ENCODE data around the gene RHOC.

The RHOC gene

GRCh38 chr1:112697781-112698201, 9.1 kb downstream of the RHOC start:
- no peaks in the 10 kb centered on the region for H3K36me3 ChIP-seq (ENCODE audit: low read length)
- H4K20me1 ChIP-seq (ENCODE audit: low read depth, low read length) = no peaks in the 10 kb centered on the region
- H3K9me2 ChIP-seq (replicated peaks; ENCODE audit: insufficient read depth, low read length) = no peaks in the 10 kb centered on the region
- H3K4me2 ChIP-seq (ENCODE audit: low read depth, low read length, poor library complexity, severe bottlenecking) = no peak overlapping the region
- no peaks in the 10 kb centered on the region for H3K27me3 ChIP-seq (ENCODE audit: low read length)
- no peaks in the 10 kb centered on the region for H3K9me3 ChIP-seq (ENCODE audit: insufficient read depth, low read length)
- H3K79me2 ChIP-seq (ENCODE audit: insufficient read depth, low read length) = no peaks in the 10 kb centered on the region
- no peak overlapping the region for H3K27ac ChIP-seq (ENCODE audit: low read depth, low read length)
- no peak overlapping the region for H3K4me3 ChIP-seq (ENCODE audit: insufficient read depth, low read length, poor library complexity, severe bottlenecking)
- TF ChIP-seq CTCF (IDR thresholded peaks at IDR 0.05; ENCODE audit: insufficient read depth, low read length, poor library complexity, severe bottlenecking) (no peak), EZH2phosphoT487 (conservative IDR thresholded peaks at IDR 0.05; ENCODE audit: low read length) (no peak)
- no peak overlapping the region for H3K9ac ChIP-seq (ENCODE audit: low read length)
- no peaks in the 10 kb centered on the region for H3F3A ChIP-seq (ENCODE audit: insufficient read depth)
- no peak overlapping the region for H2AFZ ChIP-seq (ENCODE audit: low read depth, low read length, severe bottlenecking)

GRCh38 chr1:112696578-112697314, 10.2 kb downstream of the RHOC start:
- Histone ChIP-seq H3K79me2 (ENCODE audit: insufficient read depth, low read length) (no peaks in the 10 kb centered on the region), H3K27me3 (ENCODE audit: low read length) (no peaks in the 10 kb centered on the region), H3K36me3 (ENCODE audit: low read length) (no peaks in the 10 kb centered on the region), H3F3A (ENCODE audit: insufficient read depth) (no peaks in the 10 kb centered on the region), H3K9ac (ENCODE audit: low read length) (no peak overlapping the region), H3K27ac (ENCODE audit: low read depth, low read length) (no peak overlapping the region), H2AFZ (ENCODE audit: low read depth, low read length, severe bottlenecking) (no peak overlapping the region), H3K9me3 (ENCODE audit: insufficient read depth, low read length) (no peaks in the 10 kb centered on the region), H3K9me2 (replicated peaks; ENCODE audit: insufficient read depth, low read length) (no peaks in the 10 kb centered on the region), H4K20me1 (ENCODE audit: low read depth, low read length) (no peaks in the 10 kb centered on the region), H3K4me2 (ENCODE audit: low read depth, low read length, poor library complexity, severe bottlenecking) (no peak overlapping the region), H3K4me3 (ENCODE audit: insufficient read depth, low read length, poor library complexity, severe bottlenecking) (no peak overlapping the region)
- TF ChIP-seq CTCF (IDR thresholded peaks at IDR 0.05; ENCODE audit: insufficient read depth, low read length, poor library complexity, severe bottlenecking) = no peak
- no peak for TF ChIP-seq EZH2phosphoT487 (conservative IDR thresholded peaks at IDR 0.05; ENCODE audit: low read length)

GRCh38 chr1:112695276-112695675, 11.7 kb downstream of the RHOC start:
- Histone ChIP-seq H4K20me1 (ENCODE audit: low read depth, low read length) (no peaks in the 10 kb centered on the region), H3K9me3 (ENCODE audit: insufficient read depth, low read length) (no peaks in the 10 kb centered on the region), H3K4me2 (ENCODE audit: low read depth, low read length, poor library complexity, severe bottlenecking) (no peak overlapping the region), H3K27ac (ENCODE audit: low read depth, low read length) (no peak overlapping the region), H3K79me2 (ENCODE audit: insufficient read depth, low read length) (no peaks in the 10 kb centered on the region), H3F3A (ENCODE audit: insufficient read depth) (no peaks in the 10 kb centered on the region), H2AFZ (ENCODE audit: low read depth, low read length, severe bottlenecking) (no peak overlapping the region), H3K4me3 (ENCODE audit: insufficient read depth, low read length, poor library complexity, severe bottlenecking) (no peak overlapping the region), H3K9me2 (replicated peaks; ENCODE audit: insufficient read depth, low read length) (no peaks in the 10 kb centered on the region), H3K36me3 (ENCODE audit: low read length) (no peaks in the 10 kb centered on the region), H3K9ac (ENCODE audit: low read length) (no peak overlapping the region), H3K27me3 (ENCODE audit: low read length) (no peaks in the 10 kb centered on the region)
- TF ChIP-seq EZH2phosphoT487 (conservative IDR thresholded peaks at IDR 0.05; ENCODE audit: low read length) = no peak
- no peak for TF ChIP-seq CTCF (IDR thresholded peaks at IDR 0.05; ENCODE audit: insufficient read depth, low read length, poor library complexity, severe bottlenecking)

Measured in SU-DHL-6 (cell line).